HG02885 (cell line): ENCODE data around the gene CDH13.

Source experiments
- ATAC-seq: cut with Tn5 transposase; IDR thresholded peaks from one replicate; pipeline ENCODE4 v1.9.1; 2021; ENCODE audit warnings: mild to moderate bottlenecking; ENCODE audit not compliant: unreplicated experiment, poor library complexity

The CDH13 gene

DNA sequence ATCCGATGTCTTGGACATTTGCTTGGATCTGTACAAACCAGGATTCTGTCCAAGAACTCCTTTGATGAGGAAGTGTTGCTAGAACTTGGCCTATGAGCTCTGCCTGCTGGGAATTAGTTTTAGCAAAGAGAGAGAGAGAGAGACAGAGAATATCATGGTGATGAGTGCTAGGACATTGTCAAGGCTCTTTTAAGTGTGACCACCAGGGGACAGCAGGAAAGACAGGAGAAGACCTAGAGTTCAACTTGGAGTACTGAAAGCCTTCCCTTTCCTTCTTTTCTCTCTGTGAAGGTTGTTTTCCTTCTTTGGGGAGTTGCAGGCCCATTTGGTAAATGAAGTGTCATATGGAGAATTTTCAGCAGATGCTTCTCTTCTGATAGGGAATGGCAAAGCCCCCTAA is 791.8 kb downstream of the CDH13 start:
- ATAC-seq: no peak

DNA sequence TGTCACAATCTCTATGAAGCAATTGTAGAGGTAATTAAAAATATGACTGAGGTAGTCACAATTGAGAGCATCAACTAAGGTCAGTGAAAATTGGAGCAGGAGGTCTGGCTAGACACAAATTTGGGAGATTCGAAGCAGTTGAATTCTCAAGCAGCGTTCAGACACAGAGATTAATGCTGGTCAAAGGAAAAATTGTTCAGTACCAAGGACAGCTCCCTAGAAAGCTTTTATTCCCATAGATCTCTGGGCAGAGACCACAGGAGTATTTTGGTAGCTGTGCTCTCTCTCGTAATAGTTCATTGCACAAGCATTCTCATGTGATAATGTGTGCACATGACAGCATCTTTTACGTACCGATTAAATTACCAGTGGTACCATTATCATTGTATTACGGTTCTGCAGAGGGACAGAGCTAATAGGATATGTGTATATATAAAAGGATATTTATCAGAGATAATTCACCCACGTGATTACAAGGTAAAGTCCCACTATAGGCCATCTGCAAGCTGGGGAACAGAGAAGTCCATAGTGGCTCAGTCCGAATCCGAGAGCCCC is 793.5 kb downstream of the CDH13 start:
- ATAC-seq: no peak

DNA sequence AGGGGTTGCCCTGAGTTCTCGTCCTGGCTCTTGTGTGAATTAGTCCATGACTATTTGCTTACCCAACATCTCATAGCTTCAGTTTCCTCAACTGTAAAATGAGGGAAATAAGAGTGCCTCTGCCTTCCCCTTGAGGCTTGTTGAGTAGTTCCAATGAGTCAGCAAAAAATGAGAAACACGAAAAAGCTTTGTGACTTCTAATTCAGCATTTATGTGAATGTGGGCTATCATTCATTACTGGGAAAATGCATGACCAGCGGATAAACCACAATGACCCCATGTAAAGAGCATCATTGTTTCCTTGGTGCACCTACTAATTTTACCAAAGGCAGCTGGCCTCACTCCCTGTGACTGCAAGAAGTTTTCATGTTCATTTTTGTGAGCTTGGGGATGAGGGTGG is 806.4 kb downstream of the CDH13 start:
- ATAC-seq: no peak

DNA sequence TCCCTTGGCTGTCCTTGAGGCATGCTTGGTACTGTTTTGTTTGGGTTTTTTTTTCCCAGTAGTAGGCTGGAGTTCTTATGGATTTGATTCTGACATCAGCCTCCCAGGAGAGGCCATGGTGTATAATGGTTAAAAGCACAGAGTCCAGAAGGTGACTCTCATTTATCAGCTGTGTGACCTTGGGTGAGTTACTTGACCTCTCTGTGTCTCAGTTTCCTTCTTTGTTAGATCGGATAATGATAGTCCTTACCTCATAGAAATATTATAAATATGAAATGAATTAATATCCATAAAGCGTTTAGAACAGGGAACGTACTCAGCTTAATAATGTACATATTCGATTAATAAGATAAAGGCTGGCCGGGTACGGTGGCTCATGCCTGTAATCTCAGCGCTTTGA is 810.3 kb downstream of the CDH13 start:
- ATAC-seq: no peak

DNA sequence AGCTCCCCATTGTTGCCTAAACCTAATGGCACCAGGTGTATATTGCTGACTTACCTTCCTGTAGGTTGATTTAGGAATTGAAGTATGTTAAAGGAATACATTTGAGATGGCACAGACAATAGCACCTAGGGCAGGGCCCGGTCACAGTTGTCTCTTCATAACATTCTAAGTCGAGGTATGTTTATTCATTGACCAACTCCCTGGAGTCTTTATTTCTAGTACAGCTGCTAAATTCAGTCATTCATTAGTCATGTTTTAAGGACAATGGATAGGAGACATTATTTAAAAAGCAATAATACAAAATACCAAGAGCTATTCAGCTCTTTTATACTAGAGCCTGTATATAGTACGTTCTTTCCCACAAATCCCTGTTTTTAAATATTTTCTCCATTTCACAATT is 811.6 kb downstream of the CDH13 start:
- no peak for ATAC-seq

DNA sequence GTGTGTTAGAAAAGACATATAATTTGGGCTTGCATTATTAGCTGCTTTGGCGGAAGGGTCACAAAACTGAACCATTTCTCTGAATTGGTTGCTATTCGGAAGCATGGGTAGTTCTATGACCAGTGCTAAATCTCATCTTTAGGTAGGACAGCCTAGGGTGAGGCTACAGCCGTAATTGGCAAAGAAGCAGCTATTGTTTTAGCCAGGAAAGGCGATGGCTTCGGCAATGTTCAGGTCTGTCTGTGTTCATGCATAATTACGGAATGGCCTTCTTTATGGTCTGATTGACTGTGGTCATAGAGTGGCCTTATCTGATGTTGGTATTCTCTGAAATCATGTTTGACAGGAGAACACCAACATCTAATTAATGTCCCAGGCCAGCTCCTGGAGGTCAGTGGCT is 812.6 kb downstream of the CDH13 start:
- no peak for ATAC-seq

DNA sequence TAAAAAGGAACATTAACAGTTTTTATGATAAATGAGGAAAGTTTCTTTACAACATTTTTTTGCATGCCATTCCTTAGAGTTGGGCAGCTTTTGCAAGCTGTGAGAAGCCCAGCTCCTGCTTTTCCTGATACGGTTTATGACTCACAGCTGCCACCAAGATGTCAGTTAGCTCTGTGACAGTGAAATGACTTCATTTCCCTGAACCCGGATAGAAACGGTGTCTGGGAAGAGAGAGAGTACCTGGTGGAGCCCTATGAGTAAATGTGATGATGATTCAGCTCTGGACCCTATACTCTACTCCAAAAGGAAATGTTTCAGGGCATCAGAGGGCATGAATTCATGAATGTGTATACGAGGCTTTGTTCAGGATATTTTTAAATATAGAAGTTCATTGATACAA is 814.7 kb downstream of the CDH13 start:
- ATAC-seq: no peak

DNA sequence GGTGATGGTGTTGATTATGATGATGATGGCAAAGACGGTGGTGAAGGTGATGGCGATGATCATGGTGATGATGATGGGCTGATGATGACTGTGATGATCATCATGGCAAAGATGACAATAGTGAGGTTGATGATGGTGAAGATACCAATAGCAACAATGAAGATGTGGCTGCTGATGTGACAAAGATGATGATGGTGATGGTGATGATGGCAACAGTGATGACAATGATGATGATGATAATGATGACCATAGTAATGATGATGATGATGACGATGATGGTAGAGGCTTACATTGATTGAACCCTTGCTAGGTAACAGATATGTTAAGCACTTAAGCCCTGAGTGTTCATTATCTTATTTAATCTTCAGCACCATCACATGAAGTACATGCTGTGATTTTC is 817.2 kb downstream of the CDH13 start:
- no peak for ATAC-seq

DNA sequence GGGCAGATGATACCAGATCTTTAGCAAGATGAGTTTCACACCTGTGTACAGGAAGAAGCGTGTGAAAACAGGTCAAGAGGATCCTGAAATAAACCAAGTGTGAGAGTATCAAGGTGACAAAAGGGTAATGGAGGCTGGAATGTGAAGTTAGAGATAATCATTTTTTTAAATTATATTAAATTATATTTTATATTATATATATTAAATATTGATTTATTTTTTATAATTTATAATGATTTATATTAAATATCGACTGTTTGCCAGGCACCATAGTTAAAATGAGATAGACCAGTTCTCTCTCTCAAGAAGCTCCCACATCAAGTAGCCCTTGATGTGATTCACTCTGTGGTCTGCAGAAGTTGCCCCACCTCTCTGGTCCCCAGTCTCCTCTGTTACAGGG is 820.8 kb downstream of the CDH13 start:
- no peak for ATAC-seq

DNA sequence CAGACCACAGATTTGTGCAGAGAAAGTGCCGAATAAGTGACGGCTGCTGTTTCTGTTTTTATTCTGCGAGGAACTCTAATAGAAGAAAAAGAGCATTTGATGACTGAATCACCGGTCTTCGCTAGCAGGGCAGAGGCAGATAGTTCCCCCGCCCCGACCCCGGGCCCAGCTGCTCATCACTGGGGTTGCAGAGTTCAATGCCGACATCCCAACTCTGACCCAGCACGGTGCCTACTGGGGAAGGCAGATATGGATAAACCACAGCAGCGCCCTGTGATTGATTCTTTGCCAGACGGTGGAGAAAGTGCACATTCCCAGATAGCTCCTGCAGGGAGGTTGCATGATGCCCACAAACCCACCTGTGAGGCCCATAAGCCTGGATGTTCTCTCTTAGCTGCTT is 823.1 kb downstream of the CDH13 start:
- ATAC-seq: no peak

DNA sequence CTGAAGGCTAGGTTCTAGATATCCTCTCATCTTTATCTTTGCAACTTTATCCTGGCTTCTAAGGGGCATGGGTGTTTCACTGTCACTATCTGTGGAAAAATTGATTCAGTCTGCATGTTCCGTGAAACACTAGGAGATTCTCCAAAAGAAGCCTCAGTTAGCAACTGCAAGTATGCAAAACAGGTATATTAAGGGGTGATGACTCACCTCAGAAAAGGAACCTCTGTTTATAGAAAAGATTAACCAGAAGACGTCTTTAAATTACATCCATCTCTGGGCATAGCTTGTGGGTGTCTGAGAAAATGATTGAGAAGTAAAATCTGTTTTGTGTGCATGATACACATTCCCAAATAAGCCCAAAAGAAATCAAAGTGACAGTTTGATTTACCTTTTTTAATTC is 827.2 kb downstream of the CDH13 start:
- peak; percentile 54 for ATAC-seq

DNA sequence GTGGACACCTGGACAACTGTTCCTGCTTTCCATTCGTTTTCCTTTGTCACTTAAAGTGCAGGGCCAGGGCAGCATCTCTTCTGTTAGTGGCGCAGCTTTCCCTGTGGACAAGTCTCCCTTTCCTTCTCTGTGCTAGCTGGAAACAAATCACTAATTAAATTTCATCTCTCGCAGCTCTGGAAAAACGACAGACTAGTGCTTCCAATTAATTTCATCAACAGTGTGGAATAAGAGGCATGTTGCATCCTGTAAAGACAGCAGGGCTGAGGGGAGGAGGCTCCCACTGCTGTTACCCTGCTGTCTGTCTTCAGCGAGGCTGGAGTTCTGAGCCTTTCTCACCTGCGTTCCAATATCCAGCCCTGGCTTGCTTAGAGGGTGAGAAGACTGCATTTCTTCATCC is 828.9 kb downstream of the CDH13 start:
- no peak for ATAC-seq

DNA sequence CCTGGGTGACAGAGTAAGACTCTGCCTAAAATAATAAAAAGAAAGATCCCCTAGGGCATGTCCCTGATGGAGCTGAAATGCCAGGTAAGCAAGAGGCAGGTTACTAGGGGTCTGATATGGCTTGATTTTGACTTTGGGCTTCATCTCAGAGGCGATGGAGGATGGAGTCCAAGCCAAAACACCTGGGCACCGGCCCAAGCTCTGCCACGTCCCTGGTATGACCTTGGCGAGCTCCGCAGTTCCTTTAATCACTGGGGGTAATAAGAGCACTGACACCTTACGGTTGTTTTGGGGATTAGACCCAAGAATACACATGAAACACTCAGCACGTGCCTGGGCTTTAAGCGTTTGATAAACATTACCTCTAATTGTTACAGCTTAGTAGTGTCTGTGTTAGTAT is 830.2 kb downstream of the CDH13 start:
- no peak for ATAC-seq

DNA sequence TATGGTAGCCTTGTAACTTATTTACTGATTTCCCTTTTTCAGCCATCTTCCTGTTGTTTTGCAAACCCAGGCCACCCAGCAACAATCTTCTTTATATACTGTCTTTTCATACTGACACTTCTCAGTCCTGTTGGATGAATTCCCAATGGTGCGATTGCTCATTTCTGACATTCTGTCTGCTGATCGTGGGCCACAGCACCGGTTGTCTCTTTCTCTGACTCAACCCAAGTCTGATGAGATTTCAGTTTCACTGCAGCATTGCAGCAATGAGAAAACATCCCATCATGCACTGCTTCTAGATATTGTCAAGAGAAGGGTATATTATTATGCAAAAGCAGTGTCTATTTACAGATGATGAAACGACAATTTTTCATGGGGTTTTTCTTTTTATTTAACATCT is 831.8 kb downstream of the CDH13 start:
- peak; percentile 82 for ATAC-seq

DNA sequence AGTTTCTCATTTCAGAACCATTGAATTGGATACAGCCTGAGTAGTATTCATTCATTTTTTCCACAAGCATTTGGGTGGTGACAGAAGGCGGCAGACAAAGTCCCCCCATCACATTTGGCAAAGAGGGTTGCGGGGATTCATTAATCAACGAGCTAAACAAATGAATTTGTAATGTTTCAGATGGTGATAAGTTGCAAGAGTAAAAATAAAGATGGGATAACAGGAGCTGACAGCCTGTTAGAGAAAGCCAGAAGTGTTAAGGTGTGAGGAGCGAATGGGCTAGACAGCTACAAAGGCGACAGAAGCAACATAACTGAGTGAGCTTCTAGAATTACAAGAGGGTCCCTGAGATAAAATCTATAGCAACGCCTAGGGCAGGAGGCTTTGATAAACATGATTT is 838.2 kb downstream of the CDH13 start:
- ATAC-seq: no peak

DNA sequence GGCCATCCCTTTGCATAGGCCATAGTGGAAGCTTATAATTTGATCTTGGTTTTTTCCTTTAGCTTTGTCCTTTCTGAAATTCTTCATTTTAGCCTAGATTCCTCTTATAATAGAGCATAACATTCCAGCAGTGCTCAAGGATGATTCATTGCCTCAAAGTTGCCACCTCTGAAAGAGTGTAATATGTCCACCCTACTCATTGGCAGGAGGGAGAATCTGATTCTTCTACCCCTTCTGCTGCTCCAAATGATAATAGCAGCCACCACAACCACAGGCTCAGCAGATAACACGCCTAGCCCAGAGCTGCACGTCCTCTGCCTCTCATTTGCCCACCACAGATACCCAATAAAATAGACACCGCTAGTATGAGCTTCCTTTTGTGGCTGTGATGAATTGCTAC is 843.6 kb downstream of the CDH13 start:
- ATAC-seq: no peak

DNA sequence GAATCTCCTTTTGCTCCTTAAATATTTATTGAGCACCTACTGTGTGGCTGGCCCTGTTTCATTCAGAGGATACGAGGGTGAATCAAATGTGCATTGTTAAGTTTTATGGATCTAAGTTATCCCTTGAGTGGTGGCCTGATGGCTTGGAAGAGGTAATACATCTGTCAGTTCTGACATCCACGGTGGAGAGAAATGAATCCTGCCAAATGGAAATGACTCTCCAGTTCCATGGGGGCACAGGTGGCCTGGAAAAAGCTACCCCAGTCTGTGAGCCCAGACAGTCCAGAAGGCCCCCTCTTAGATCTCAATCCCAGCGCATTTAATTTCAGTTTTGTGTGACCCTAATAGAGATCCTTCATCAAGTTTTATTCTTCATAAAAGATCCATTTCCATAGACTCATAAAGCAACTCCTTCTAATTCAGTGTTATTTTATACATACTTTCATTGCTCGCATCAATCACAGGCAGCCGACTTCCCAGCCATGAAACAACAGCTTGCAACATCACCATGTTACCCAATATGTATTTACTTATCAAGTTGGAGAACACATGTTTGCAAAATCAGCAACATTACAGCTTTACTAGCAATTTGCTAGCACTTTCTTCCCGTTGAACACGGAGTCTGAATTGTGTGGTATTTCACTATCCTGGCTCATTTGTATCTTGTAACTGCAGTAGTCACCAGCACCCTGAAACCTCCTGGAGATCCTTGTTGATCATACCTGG is 846.2 kb downstream of the CDH13 start:
- no peak for ATAC-seq

DNA sequence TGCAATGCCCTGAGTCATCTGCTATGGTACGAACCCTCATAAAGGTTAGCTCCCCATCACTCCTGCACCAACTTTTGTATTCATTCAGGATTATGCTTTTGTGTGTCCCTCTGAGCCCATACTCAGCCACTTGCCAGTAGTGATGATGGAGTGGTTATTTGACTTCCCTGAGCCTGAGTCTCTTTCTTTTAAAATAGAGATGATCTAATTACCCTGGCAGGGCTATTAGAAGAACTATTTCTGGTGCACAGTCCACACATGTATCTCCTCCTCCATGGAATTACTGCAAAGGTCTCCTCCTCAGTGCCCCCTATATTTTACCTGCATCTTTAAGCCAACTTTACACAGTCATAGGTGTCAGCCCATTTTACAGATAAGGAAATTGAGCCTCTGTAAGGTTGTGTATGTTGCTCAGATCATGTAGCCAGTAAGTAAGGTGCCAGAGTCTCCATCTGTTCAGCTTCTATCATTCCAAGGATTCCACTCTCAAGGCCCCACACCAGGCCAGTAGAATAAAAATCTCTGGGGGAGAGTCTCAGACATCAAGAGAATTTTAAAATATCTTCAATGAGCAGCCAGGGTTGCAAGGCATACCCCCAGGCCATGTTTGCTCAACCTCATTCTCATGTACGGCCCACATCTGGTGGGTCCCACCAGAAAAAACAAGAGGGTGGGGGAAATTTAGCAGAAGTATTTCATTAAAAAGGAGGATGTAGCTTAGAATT is 847.3 kb downstream of the CDH13 start:
- no peak for ATAC-seq

DNA sequence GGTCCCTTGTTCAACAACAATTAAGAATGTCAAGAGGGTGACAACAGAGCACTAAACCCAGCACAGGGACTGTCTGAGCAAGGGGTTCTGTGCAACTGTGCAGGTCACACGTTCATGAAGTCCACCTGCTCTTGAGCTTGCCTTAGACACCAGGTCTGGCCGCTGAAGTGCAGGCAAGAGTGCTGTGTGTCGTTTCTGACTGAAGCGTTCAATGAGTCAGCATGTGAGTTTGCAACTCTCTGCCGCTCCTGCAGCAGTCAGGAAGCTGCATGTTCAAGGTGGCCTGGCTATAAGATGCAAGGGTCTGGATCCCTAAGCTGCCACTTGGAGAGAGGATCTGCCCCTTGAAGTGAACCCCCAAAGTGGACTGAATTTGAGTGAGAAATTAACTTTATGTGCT is 848.3 kb downstream of the CDH13 start:
- no peak for ATAC-seq

DNA sequence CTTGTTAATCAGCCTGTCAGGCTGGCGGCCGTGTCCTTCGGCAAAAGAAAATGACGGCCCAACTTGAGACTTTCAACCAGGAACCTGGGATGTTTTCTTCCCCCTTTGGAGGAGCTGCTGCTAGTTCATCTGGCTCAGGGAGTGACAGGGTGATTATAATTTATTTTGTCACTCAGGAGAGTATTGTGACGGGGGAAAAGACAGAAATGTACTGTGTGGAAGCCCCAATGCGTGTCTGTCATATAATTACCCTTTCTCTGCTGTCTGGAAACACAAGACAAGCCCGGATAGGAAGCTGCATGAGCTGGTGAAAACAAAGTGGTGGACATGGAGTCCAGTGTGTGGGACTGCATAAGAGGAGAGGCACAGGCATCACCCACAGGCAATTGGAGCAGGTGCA is 854.8 kb downstream of the CDH13 start:
- ATAC-seq: no peak

DNA sequence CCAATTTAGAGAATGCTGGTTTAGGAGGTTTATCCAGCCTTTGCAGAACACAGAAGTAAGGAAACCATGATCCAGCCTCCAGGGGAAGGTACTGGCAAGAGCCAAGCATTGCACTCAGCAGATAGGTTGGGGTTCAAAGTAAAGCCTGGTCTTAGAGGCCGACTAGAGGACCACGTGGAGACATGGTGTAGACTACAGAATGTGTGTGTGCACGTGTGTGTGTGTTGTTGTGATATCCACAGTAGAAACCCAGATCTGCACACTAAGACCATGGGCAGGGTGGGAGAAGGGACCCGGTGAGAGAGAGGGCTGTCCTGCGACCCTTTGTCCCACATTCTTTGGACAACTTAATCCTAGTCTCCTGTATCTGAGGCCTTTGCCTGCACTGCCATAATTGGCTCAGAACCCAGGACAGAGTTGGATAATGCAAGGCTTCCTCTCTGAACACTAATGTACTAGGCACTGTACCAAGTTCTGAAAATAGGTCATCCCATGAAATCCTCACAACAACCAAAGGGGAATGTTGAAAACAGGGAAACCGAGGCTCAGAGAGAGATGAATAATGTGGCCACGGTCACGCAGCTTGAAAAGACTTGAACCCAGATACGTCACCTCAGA is 855.9 kb downstream of the CDH13 start:
- ATAC-seq: no peak
